ENCODE data around the gene RAP1GDS1.
"Not testable (repeated sequence)": the region's sequence is repeated elsewhere in the genome, so short reads cannot be mapped to it uniquely, and the experiment has no call there.

Gene RAP1GDS1

DNA sequence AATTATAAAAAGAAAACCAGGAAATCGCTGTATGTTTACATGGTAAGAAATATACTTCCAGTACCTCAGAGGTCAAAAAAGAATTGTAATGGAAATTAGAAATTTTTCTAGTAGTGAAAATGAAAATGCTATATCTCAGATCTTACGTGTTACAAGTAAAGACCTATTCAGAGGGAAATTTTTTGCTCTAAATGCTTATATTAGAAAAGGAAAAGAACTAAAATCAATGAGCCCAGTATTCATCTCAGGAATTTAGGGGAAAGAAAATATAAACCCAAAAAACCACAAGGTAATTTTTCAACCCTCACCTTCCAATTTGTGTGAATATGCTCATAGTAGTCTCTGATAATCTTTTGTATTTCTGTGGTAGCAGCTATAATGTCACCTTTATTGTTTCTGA, 145.6 kb downstream of the RAP1GDS1 start:
- TF ChIP-seq, protein P1, sequence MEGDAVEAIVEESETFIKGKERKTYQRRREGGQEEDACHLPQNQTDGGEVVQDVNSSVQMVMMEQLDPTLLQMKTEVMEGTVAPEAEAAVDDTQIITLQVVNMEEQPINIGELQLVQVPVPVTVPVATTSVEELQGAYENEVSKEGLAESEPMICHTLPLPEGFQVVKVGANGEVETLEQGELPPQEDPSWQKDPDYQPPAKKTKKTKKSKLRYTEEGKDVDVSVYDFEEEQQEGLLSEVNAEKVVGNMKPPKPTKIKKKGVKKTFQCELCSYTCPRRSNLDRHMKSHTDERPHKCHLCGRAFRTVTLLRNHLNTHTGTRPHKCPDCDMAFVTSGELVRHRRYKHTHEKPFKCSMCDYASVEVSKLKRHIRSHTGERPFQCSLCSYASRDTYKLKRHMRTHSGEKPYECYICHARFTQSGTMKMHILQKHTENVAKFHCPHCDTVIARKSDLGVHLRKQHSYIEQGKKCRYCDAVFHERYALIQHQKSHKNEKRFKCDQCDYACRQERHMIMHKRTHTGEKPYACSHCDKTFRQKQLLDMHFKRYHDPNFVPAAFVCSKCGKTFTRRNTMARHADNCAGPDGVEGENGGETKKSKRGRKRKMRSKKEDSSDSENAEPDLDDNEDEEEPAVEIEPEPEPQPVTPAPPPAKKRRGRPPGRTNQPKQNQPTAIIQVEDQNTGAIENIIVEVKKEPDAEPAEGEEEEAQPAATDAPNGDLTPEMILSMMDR (conservative IDR thresholded peaks at IDR 0.05): no peak
- no peak for TF ChIP-seq ZFX (IDR thresholded peaks at IDR 0.05)
- no peak overlapping the region for H3K27ac ChIP-seq

DNA sequence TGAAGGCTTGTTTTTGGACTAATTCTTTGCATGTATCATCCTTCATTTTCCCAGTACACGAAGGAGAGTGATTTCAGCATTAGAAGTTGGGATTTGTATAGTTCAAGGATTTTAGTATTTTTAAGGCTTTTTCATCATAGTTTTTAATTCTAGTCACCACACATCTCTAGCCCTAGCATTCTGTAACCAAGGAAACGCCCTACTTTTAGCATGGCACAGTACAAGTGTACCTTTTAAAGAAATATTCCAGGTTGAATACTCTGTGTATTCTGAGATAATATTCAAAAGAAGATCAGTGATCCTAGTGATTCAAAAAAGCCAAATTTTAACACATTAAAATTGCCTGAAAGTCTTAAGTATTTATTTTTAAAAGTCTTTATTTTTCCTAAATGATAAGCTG, 150.5 kb downstream of the RAP1GDS1 start:
- no peak overlapping the region for H3K27ac ChIP-seq
- TF ChIP-seq, protein P1 (conservative IDR thresholded peaks at IDR 0.05): no peak
- no peak for TF ChIP-seq ZFX (IDR thresholded peaks at IDR 0.05)

DNA sequence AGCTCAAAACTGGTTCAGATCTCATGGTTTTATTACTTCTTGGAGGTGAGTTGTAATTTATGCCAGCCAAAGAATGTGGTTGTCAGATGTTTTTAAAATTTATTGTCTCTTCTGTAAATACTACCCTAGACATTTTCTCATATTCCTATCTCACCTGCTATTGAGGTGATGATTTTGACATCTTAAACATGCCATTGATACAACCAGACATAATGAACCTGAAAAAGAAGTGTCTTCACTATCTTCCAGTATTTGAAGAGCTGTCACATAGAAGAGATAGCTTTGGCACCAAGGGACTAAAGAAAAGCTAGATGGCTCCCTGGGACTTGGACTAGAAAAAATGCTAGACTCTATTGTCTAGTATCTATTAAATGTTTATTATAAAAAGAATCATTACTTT, 155.7 kb downstream of the RAP1GDS1 start:
- TF ChIP-seq, protein P1 (conservative IDR thresholded peaks at IDR 0.05): no peak
- no peak for TF ChIP-seq ZFX (IDR thresholded peaks at IDR 0.05)

DNA sequence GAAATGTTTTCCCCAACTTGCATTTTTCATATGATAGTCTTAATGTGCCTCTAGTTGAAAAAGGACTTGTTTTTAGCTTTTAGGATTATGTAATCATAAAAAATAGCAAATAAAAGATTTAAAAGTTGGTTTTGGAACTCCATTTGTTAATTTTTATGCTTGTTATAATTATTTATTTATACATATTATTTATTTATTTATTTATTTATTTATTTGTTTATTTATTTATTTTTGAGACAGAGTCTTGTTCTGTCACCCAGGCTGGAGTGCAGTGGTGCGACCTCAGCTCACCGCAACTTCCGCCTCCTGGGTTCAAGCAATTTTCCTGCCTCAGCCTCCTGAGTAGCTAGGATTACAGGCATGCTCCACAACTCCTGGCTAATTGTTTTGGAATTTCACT, 159.0 kb downstream of the RAP1GDS1 start:
- H3K27ac ChIP-seq: not testable (repeated sequence)

More for the DNA sequence above, 155.7 kb downstream of the RAP1GDS1 start:
- H3K27ac ChIP-seq: no peak overlapping the region

DNA sequence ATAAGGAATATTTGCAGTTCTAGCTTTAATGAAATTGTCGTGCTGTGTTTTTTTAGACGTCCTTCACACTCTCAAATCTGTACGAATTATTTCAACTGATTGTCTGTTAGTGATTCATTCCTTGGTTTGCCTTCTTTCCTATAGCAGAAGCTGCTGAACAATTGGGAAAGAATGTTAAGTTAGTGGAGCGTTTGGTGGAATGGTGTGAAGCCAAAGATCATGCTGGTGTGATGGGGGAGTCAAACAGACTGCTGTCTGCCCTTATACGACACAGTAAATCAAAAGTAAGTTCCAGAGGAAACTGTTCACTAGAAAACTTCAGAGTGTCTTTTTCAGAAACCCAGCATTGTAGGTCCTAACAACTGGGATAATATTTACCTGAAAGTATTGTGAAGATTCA, 159.9 kb downstream of the RAP1GDS1 start:
- H3K27ac ChIP-seq: no peak overlapping the region
- TF ChIP-seq ZFX (IDR thresholded peaks at IDR 0.05): no peak
- TF ChIP-seq, protein P1 (conservative IDR thresholded peaks at IDR 0.05): no peak

DNA sequence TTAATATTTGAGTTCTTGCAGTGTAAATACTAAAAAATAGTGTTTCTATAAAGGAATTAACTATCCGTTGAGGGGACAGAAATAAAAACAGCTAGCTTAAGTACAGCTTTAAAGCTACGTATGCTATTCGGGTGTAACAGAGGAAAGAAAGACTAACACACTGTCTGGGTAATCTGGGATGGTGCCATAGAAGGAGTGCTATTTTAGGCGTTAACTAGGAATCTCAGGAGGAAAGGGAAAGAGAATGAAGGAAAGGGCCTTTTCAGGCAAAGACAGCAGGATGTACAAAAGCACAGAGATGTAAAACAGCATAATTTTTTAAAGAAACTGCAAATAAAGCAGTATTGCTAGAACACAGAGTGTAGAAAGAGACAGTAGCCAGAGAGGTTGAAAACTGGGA, 161.8 kb downstream of the RAP1GDS1 start:
- no peak overlapping the region for H3K27ac ChIP-seq
- TF ChIP-seq ZFX (IDR thresholded peaks at IDR 0.05): no peak
- TF ChIP-seq, protein P1 (conservative IDR thresholded peaks at IDR 0.05): no peak

DNA sequence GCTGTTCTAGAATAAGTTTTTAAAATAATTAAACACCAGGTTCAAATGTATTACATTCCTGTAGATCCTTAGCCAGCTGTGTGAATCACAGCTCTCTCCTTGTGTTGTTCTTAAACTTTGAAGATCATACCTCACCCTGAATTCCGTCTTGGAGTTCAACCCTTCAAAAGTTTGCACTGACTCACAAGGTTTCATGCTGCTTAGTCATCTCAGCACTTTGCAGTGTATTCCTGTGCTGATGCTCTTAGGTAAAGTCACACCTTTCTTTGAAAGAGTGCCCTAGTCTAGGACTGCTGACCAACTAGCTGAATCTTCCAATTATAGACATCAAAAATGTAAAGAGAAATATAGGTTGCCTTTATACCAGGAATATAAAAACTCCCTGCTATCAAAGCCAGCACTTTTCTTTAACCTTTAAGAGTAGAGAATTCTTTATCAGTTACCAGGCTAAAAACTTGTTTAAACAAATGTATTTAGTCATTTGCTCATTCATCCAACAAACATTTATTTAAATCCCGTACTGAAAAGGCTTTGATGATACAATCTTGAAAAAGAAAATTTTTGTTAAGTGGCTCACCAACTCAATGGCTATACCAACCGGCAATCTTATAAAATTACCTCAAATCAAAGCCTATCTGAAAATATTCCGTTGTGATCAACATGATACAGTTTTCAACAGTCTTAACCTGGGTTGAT, 169.7 kb downstream of the RAP1GDS1 start:
- H3K27ac ChIP-seq: no peak overlapping the region
- no peak for TF ChIP-seq ZFX (IDR thresholded peaks at IDR 0.05)
- TF ChIP-seq, protein P1 (conservative IDR thresholded peaks at IDR 0.05): no peak

DNA sequence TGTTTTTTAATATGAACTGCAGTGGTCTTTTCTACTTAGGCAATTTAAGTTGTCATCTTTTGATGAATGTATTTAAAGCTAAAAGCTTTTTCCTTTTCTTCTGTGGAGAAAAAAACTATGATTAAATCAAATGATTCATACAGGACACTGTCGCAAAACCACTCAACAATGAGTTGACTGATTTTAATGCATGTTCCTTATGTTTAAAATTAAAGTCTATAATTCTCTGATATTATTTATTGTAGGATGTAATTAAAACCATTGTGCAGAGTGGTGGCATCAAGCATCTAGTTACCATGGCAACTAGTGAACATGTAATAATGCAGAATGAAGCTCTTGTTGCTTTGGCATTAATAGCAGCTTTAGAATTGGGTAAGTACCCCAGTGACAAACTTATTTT, 172.5 kb downstream of the RAP1GDS1 start:
- no peak overlapping the region for H3K27ac ChIP-seq
- no peak for TF ChIP-seq ZFX (IDR thresholded peaks at IDR 0.05)
- TF ChIP-seq, protein P1 (conservative IDR thresholded peaks at IDR 0.05): no peak
